ENCODE results near the gene KCNG2.
A peak's percentile ranks its signal among the peaks of the same experiment; 100 is the strongest.

Gene KCNG2

GRCh38 chr18:79798346-79798998 is 734 bp downstream of the KCNG2 start:
- H3K36me3 ChIP-seq (ENCODE audit: control insufficient read depth in 1 of 2, insufficient read depth in 2 of 2, low read length in 2 of 2) = no peaks in the 10 kb centered on the region
- no peak overlapping the region for H2AK5ac ChIP-seq (ENCODE audit: low read length)
- no peak overlapping the region for H2BK12ac ChIP-seq (ENCODE audit: low read length)
- H3K4ac ChIP-seq (ENCODE audit: low read depth, low read length) = no peak overlapping the region
- H3K79me2 ChIP-seq (ENCODE audit: control insufficient read depth, insufficient read depth, low read length, poor library complexity) = no peaks in the 10 kb centered on the region
- no peak overlapping the region for H4K12ac ChIP-seq (ENCODE audit: low read depth, low read length)
- no peak overlapping the region for H3K9ac ChIP-seq (ENCODE audit: low read length)
- no peak overlapping the region for H4K91ac ChIP-seq (ENCODE audit: low read depth, low read length)
- no peaks in the 10 kb centered on the region for H3K79me1 ChIP-seq (ENCODE audit: low read length)
- no peak for DNase-seq
- WGBS (ENCODE audit: extremely low coverage, insufficient coverage, insufficient read length) = no CpG with 5 or more reads among the region's 78 CpGs
- H3K4me3 ChIP-seq (ENCODE audit: low read depth, low read length) = no peak overlapping the region
- no peak overlapping the region for H3K23ac ChIP-seq (ENCODE audit: low read length)
- H3K18ac ChIP-seq (ENCODE audit: low read length) = no peak overlapping the region
- H2BK5ac ChIP-seq (ENCODE audit: low read depth, low read length, poor library complexity) = no peak overlapping the region
- peaks cover 0 to 2% of the 10 kb centered on the region in 2 experiments for H3K4me1 ChIP-seq (ENCODE audit: control insufficient read depth in 1 of 2, insufficient read depth in 2 of 2, low read length in 2 of 2)
- no peak overlapping the region for H2AFZ ChIP-seq (ENCODE audit: insufficient read depth, low read length, poor library complexity)
- H4K8ac ChIP-seq (ENCODE audit: low read depth, low read length) = no peak overlapping the region
- H3K4me2 ChIP-seq (ENCODE audit: low read length) = peak overlapping the region; percentile 37
- H3K27ac ChIP-seq (ENCODE audit: low read depth, low read length) = no peak overlapping the region
- H3K14ac ChIP-seq (ENCODE audit: low read length) = no peak overlapping the region
- peaks cover 39% of the 10 kb centered on the region for H3K27me3 ChIP-seq (ENCODE audit: insufficient read depth, low read length)
- H2BK120ac ChIP-seq (ENCODE audit: insufficient read depth, low read length, poor library complexity) = no peak overlapping the region
- H3K9me3 ChIP-seq (ENCODE audit: insufficient read depth, low read depth, low read length) = peaks cover 4% of the 10 kb centered on the region

DNA sequence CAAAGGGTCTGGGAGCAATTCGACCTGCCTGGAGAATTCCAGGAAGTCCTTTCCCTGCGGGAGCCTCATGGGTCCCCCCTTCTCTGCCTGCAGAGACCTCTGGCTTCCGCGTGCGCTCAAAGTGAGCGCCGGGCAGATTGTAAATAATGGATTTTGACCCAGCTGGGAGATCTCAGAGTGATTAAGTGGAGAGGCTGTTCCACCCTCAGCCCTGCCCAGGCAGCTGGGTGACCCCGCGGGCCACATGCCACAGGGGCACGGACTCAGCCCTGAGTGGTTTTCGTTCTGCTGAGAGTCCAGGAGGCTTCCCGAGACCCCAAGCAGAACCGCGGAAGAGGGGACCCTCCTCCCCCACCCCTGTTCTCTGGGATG is 1.2 kb downstream of the KCNG2 start:
- Histone ChIP-seq H3K23ac (ENCODE audit: low read length) (no peak overlapping the region), H3K4me2 (ENCODE audit: low read length) (peak overlapping the region; percentile 37), H2BK12ac (ENCODE audit: low read length) (no peak overlapping the region), H2AFZ (ENCODE audit: insufficient read depth, low read length, poor library complexity) (no peak overlapping the region), H2BK5ac (ENCODE audit: low read depth, low read length, poor library complexity) (no peak overlapping the region), H3K27me3 (ENCODE audit: insufficient read depth, low read length) (peaks cover 39% of the 10 kb centered on the region), H3K14ac (ENCODE audit: low read length) (no peak overlapping the region), H3K18ac (ENCODE audit: low read length) (no peak overlapping the region), H2BK120ac (ENCODE audit: insufficient read depth, low read length, poor library complexity) (no peak overlapping the region), H3K4me1 (ENCODE audit: control insufficient read depth in 1 of 2, insufficient read depth in 2 of 2, low read length in 2 of 2) (peaks cover 0 to 2% of the 10 kb centered on the region in 2 experiments), H4K8ac (ENCODE audit: low read depth, low read length) (no peak overlapping the region), H3K9ac (ENCODE audit: low read length) (no peak overlapping the region), H3K79me1 (ENCODE audit: low read length) (no peaks in the 10 kb centered on the region), H3K9me3 (ENCODE audit: insufficient read depth, low read depth, low read length) (peaks cover 4% of the 10 kb centered on the region), H4K12ac (ENCODE audit: low read depth, low read length) (no peak overlapping the region), H3K4ac (ENCODE audit: low read depth, low read length) (no peak overlapping the region), H3K79me2 (ENCODE audit: control insufficient read depth, insufficient read depth, low read length, poor library complexity) (no peaks in the 10 kb centered on the region), H4K91ac (ENCODE audit: low read depth, low read length) (no peak overlapping the region), H3K27ac (ENCODE audit: low read depth, low read length) (no peak overlapping the region), H3K36me3 (ENCODE audit: control insufficient read depth in 1 of 2, insufficient read depth in 2 of 2, low read length in 2 of 2) (no peaks in the 10 kb centered on the region), H2AK5ac (ENCODE audit: low read length) (no peak overlapping the region), H3K4me3 (ENCODE audit: low read depth, low read length) (no peak overlapping the region)
- no peak for DNase-seq
- WGBS (ENCODE audit: extremely low coverage, insufficient coverage, insufficient read length) = no CpG with 5 or more reads among the region's 14 CpGs

DNA sequence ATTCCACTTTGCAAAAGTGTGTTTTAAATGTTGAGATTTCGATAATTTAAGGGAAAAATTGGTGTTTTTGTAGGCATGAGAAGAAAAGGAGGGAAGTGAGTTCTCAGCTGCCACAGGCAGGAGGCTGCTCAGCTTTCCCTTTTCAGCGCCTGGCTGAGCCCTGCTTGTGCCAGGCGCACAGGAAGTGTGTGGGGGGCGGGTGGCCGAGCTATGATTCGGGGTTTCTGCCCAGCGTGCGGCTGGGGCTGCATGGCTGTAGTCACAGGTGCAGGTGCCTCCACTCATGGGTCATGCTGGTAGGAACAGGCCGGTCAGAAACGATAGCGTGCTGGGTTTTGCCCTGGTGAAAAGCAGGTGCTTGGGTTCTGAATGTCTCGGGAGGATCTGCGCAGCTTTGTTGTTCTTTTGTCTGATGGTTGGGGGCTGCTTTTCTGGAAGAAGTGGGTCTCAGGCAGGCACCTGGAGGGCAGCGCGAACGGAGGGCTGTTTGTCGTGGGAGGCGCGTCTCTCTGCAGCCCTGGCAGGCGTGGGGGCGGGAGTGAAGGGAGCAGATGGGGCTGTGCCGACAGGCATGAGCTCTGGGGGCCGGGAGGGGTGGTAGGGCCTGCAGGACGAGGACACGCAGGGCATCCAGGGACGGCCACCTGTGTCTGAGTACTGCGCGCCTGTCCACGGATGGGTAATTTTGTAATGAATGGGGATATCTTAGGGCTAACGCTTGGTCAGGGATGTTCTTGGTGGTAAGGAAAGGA is 2.1 kb downstream of the KCNG2 start:
- Histone ChIP-seq H3K27ac (ENCODE audit: low read depth, low read length) (no peak overlapping the region), H4K8ac (ENCODE audit: low read depth, low read length) (no peak overlapping the region), H3K79me2 (ENCODE audit: control insufficient read depth, insufficient read depth, low read length, poor library complexity) (no peaks in the 10 kb centered on the region), H3K4me1 (ENCODE audit: control insufficient read depth in 1 of 2, insufficient read depth in 2 of 2, low read length in 2 of 2) (peaks cover 0 to 2% of the 10 kb centered on the region in 2 experiments), H3K9me3 (ENCODE audit: insufficient read depth, low read depth, low read length) (peaks cover 4% of the 10 kb centered on the region), H3K23ac (ENCODE audit: low read length) (no peak overlapping the region), H3K36me3 (ENCODE audit: control insufficient read depth in 1 of 2, insufficient read depth in 2 of 2, low read length in 2 of 2) (no peaks in the 10 kb centered on the region), H4K12ac (ENCODE audit: low read depth, low read length) (no peak overlapping the region), H2BK120ac (ENCODE audit: insufficient read depth, low read length, poor library complexity) (no peak overlapping the region), H3K27me3 (ENCODE audit: insufficient read depth, low read length) (peaks cover 39% of the 10 kb centered on the region), H3K4me3 (ENCODE audit: low read depth, low read length) (no peak overlapping the region), H2BK12ac (ENCODE audit: low read length) (no peak overlapping the region), H2BK5ac (ENCODE audit: low read depth, low read length, poor library complexity) (no peak overlapping the region), H3K14ac (ENCODE audit: low read length) (no peak overlapping the region), H3K79me1 (ENCODE audit: low read length) (no peaks in the 10 kb centered on the region), H2AFZ (ENCODE audit: insufficient read depth, low read length, poor library complexity) (no peak overlapping the region), H3K9ac (ENCODE audit: low read length) (no peak overlapping the region), H3K18ac (ENCODE audit: low read length) (no peak overlapping the region), H3K4ac (ENCODE audit: low read depth, low read length) (no peak overlapping the region), H4K91ac (ENCODE audit: low read depth, low read length) (no peak overlapping the region), H3K4me2 (ENCODE audit: low read length) (no peak overlapping the region), H2AK5ac (ENCODE audit: low read length) (no peak overlapping the region)
- no peak for DNase-seq
- WGBS (ENCODE audit: extremely low coverage, insufficient coverage, insufficient read length) = 100% methylated on average over 1 of the region's 30 CpGs

DNA sequence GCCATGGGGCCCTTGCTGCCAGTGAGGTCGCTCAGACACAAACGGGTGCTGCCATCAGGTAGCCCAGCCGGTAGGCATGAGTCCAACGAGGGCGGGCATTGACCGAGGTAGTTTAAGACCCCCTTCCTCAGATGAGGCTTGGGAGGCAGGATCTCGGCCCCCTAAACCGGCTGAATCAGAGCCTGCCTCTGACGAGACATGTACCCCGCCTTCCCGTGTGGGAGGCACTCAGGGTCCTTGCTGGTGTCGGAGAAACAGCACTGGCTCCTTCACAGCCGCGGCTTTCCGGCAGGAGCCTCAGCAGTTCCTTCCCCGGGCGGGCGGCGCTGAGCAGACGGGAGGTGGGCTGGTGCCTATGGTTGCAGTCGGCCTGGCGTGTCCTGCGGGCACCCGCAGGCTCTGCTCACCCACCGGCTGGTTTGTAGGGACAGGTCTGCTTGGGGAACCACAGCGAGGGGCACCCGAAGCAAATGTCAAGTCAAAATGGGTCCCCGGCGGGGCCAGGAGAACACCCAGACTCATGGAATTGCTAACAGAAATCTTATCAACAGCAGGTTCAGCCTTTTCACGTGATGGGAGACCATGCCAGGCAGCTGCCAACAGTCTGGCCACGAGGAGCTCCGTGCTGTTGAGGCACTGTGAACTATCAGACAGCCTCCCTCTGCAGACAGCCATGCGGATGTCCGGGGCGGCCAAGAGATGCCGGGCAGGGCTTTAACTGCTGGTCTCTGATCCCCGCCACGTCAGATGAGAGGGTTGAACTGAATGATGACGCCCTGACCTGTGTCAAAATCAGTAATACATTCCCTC is 2.8 kb downstream of the KCNG2 start:
- Histone ChIP-seq H3K36me3 (ENCODE audit: control insufficient read depth in 1 of 2, insufficient read depth in 2 of 2, low read length in 2 of 2) (no peaks in the 10 kb centered on the region), H3K27me3 (ENCODE audit: insufficient read depth, low read length) (peaks cover 39% of the 10 kb centered on the region), H4K12ac (ENCODE audit: low read depth, low read length) (no peak overlapping the region), H3K4me3 (ENCODE audit: low read depth, low read length) (no peak overlapping the region), H3K4me2 (ENCODE audit: low read length) (no peak overlapping the region), H4K8ac (ENCODE audit: low read depth, low read length) (no peak overlapping the region), H3K23ac (ENCODE audit: low read length) (no peak overlapping the region), H2BK12ac (ENCODE audit: low read length) (no peak overlapping the region), H4K91ac (ENCODE audit: low read depth, low read length) (no peak overlapping the region), H2AFZ (ENCODE audit: insufficient read depth, low read length, poor library complexity) (no peak overlapping the region), H3K14ac (ENCODE audit: low read length) (no peak overlapping the region), H2AK5ac (ENCODE audit: low read length) (no peak overlapping the region), H2BK120ac (ENCODE audit: insufficient read depth, low read length, poor library complexity) (no peak overlapping the region), H3K4ac (ENCODE audit: low read depth, low read length) (no peak overlapping the region), H3K9ac (ENCODE audit: low read length) (no peak overlapping the region), H3K79me2 (ENCODE audit: control insufficient read depth, insufficient read depth, low read length, poor library complexity) (no peaks in the 10 kb centered on the region), H3K27ac (ENCODE audit: low read depth, low read length) (no peak overlapping the region), H3K79me1 (ENCODE audit: low read length) (no peaks in the 10 kb centered on the region), H3K18ac (ENCODE audit: low read length) (no peak overlapping the region), H3K4me1 (ENCODE audit: control insufficient read depth in 1 of 2, insufficient read depth in 2 of 2, low read length in 2 of 2) (peaks cover 0 to 2% of the 10 kb centered on the region in 2 experiments), H3K9me3 (ENCODE audit: insufficient read depth, low read depth, low read length) (peaks cover 4% of the 10 kb centered on the region), H2BK5ac (ENCODE audit: low read depth, low read length, poor library complexity) (no peak overlapping the region)
- DNase-seq = no peak
- no CpG with 5 or more reads among the region's 39 CpGs for WGBS (ENCODE audit: extremely low coverage, insufficient coverage, insufficient read length)

Data from trophoblast cell (in vitro differentiated cells and primary cell).